Hepatocyte (in vitro differentiated cells): Measurements from ENCODE around the gene CTR9. TPM values are rescaled to one million over a fixed set of nuclear protein-coding genes. Genes with fewer than 3 reads are reported as not detected.
A peak's percentile ranks its signal among the peaks of the same experiment; 100 is the strongest.

Experiments
- DNase-seq: peaks from one replicate; pipeline ENCODE4 v3.0.0-alpha.2; 2016; ENCODE audit warnings: low spot score
- H2AFZ ChIP-seq: fragments of 200-600 bp; sonication (generic); 2 replicates; pipeline ENCODE4 v1.6.0; 2016; ENCODE audit warnings: antibody characterized with exemption, mild to moderate bottlenecking
- H3K27ac ChIP-seq: fragments of 200-600 bp; sonication (generic); 2 replicates; pipeline ENCODE4 v1.5.1; 2016; ENCODE audit warnings: mild to moderate bottlenecking
- H3K27me3 ChIP-seq: fragments of 200-600 bp; sonication (generic); 2 replicates; pipeline ENCODE4 v1.6.1; 2016
- H3K36me3 ChIP-seq: fragments of 200-600 bp; sonication (generic); replicated peaks from 2 replicates; pipeline ENCODE4 v1.5.1; 2016; ENCODE audit warnings: low read depth; ENCODE audit not compliant: insufficient read depth
- H3K4me1 ChIP-seq: fragments of 200-600 bp; sonication (generic); 2 replicates; pipeline ENCODE4 v1.5.1; 2016; ENCODE audit warnings: mild to moderate bottlenecking, moderate library complexity; ENCODE audit not compliant: insufficient read depth
- H3K4me2 ChIP-seq: fragments of 200-600 bp; sonication (generic); 2 replicates; pipeline ENCODE4 v1.6.0; 2016
- H3K4me3 ChIP-seq: fragments of 200-600 bp; sonication (generic); 2 replicates; pipeline ENCODE4 v1.5.1; 2016; ENCODE audit warnings: mild to moderate bottlenecking
- H3K79me2 ChIP-seq: fragments of 200-600 bp; sonication (generic); 2 replicates; pipeline ENCODE4 v1.6.0; 2017; ENCODE audit warnings: mild to moderate bottlenecking
- H3K9me2 ChIP-seq: fragments of 200-600 bp; sonication (generic); replicated peaks from 2 replicates; pipeline ENCODE4 v1.6.0; 2017; ENCODE audit warnings: mild to moderate bottlenecking; ENCODE audit not compliant: insufficient read depth
- H3K9me3 ChIP-seq: fragments of 200-600 bp; sonication (generic); 2 replicates; pipeline ENCODE4 v1.5.1; 2016; ENCODE audit warnings: low read depth, mild to moderate bottlenecking
- H4K20me1 ChIP-seq: fragments of 200-600 bp; sonication (generic); 2 replicates; pipeline ENCODE4 v1.6.0; 2016; ENCODE audit warnings: mild to moderate bottlenecking; ENCODE audit not compliant: insufficient read depth, poor library complexity, severe bottlenecking
- CTCF ChIP-seq: fragments of 200-600 bp; sonication (generic); IDR thresholded peaks from 2 replicates; pipeline ENCODE4 v1.5.1; 2016; ENCODE audit warnings: antibody characterized with exemption, mild to moderate bottlenecking; ENCODE audit not compliant: poor library complexity
- EZH2 ChIP-seq: fragments of 200-600 bp; sonication (generic); IDR thresholded peaks from 2 replicates; pipeline ENCODE4 v1.6.1; 2016; ENCODE audit warnings: antibody characterized with exemption, mild to moderate bottlenecking, borderline replicate concordance
- EZH2phosphoT487 ChIP-seq: fragments of 200-600 bp; sonication (generic); IDR thresholded peaks from one replicate; pipeline ENCODE4 v1.6.1; 2018; ENCODE audit warnings: antibody characterized with exemption, mild to moderate bottlenecking, low read depth, moderate library complexity; ENCODE audit not compliant: unreplicated experiment, severe bottlenecking
- WGBS: methylation state at CpG from one replicate; pipeline ENCODE4 v1.1.6; 2016; ENCODE audit warnings: low lambda C conversion rate; ENCODE audit errors: missing lambda C conversion rate; 5-methylcytosine and 5-hydroxymethylcytosine counted together
- polyA plus RNA-seq: library from polyadenylated mRNA; unstranded; fragments of >200 nt; fragmentation: Nextera tagmentation; extraction: Ambion mirVana; gene quantifications from 2 replicates; pipeline ENCODE4 v1.2.1, GENCODE V29; 2016
- total RNA-seq: library from RNA; depleted of rRNA; stranded (reverse); fragments of >200 nt; gene quantifications from 2 replicates; pipeline ENCODE4 v1.2.3, GENCODE V29; 2014

The CTR9 gene
- total and polyA plus RNA-seq, 2 experiments from 2014 or later: 24.4 to 28.0 TPM

- WGBS: 90% methylated on average over 3 of the region's 3 CpGs
- H3K27ac ChIP-seq: no peak overlapping the region
- no peak overlapping the region for H3K4me2 ChIP-seq
- H3K9me2 ChIP-seq: no peaks in the 10 kb centered on the region
- no peaks in the 10 kb centered on the region for H3K36me3 ChIP-seq
- no peak for TF ChIP-seq EZH2
- TF ChIP-seq EZH2phosphoT487: no peak
- no peak for DNase-seq
- peaks cover 12% of the 10 kb centered on the region for H3K4me1 ChIP-seq
- no peaks in the 10 kb centered on the region for H3K9me3 ChIP-seq
- no peak overlapping the region for H2AFZ ChIP-seq
- no peaks in the 10 kb centered on the region for H4K20me1 ChIP-seq
- H3K4me3 ChIP-seq: no peak overlapping the region
- H3K27me3 ChIP-seq: no peaks in the 10 kb centered on the region
- H3K79me2 ChIP-seq: no peaks in the 10 kb centered on the region
Observed at GRCh38 chr11:10730151-10730550, 20.9 kb upstream of the CTR9 start.

GRCh38 chr11:10731064-10731680, 19.9 kb upstream of the CTR9 start:
- no peaks in the 10 kb centered on the region for H3K27me3 ChIP-seq
- H3K36me3 ChIP-seq: no peaks in the 10 kb centered on the region
- H3K9me2 ChIP-seq: no peaks in the 10 kb centered on the region
- no peak for TF ChIP-seq CTCF
- TF ChIP-seq EZH2: no peak
- no peak for DNase-seq
- no peak overlapping the region for H2AFZ ChIP-seq
- WGBS: 93% methylated on average over 3 of the region's 3 CpGs
- H3K79me2 ChIP-seq: no peaks in the 10 kb centered on the region
- peaks cover 12% of the 10 kb centered on the region for H3K4me1 ChIP-seq
- no peak overlapping the region for H3K27ac ChIP-seq
- H3K9me3 ChIP-seq: no peaks in the 10 kb centered on the region
- H4K20me1 ChIP-seq: no peaks in the 10 kb centered on the region
- H3K4me3 ChIP-seq: no peak overlapping the region
- H3K4me2 ChIP-seq: no peak overlapping the region

- peak overlapping the region; percentile 82 for H3K27ac ChIP-seq
- peak overlapping the region; percentile 78 for H2AFZ ChIP-seq
- no peaks in the 10 kb centered on the region for H3K36me3 ChIP-seq
- H3K27me3 ChIP-seq: no peaks in the 10 kb centered on the region
- WGBS: 7% methylated on average over 20 of the region's 21 CpGs
- H3K4me1 ChIP-seq: no peaks in the 10 kb centered on the region
- H3K9me3 ChIP-seq: no peaks in the 10 kb centered on the region
- TF ChIP-seq EZH2phosphoT487 (no peak), EZH2 (no peak), CTCF (peak; percentile 100)
- H3K9me2 ChIP-seq: no peaks in the 10 kb centered on the region
- H3K4me2 ChIP-seq: peak overlapping the region; percentile 74
- H3K4me3 ChIP-seq: no peak overlapping the region
- peak; percentile 96 for DNase-seq
- H4K20me1 ChIP-seq: no peaks in the 10 kb centered on the region
- no peaks in the 10 kb centered on the region for H3K79me2 ChIP-seq
Observed at GRCh38 chr11:10735481-10736475, 15.3 kb upstream of the CTR9 start.
